Ectodermal cell (in vitro differentiated cells): ENCODE measurements around the gene PDLIM5.
"Not testable (repeated sequence)": the region's sequence is repeated elsewhere in the genome, so short reads cannot be mapped to it uniquely, and the experiment has no call there.

ENCODE experiments used
- H3K27ac ChIP-seq: 2 replicates; pipeline ENCODE4 v1.7.0; 2013; ENCODE audit warnings: mild to moderate bottlenecking, low read depth, low read length; ENCODE audit not compliant: insufficient read depth, poor library complexity, severe bottlenecking
- H3K27me3 ChIP-seq: 2 replicates; pipeline ENCODE4 v1.7.0; 2013; ENCODE audit warnings: mild to moderate bottlenecking, low read length; ENCODE audit not compliant: insufficient read depth, control insufficient read depth, poor library complexity, severe bottlenecking
- H3K36me3 ChIP-seq: one replicate; pipeline ENCODE4 v1.7.0; 2013; ENCODE audit warnings: low read length; ENCODE audit not compliant: control insufficient read depth, insufficient read depth
- H3K4me1 ChIP-seq: one replicate; pipeline ENCODE4 v1.7.0; 2013; ENCODE audit warnings: low read length; ENCODE audit not compliant: control insufficient read depth, insufficient read depth
- H3K4me3 ChIP-seq: 2 replicates; pipeline ENCODE4 v1.7.0; 2013; ENCODE audit warnings: low read depth, low read length, control low read depth; ENCODE audit not compliant: insufficient read depth
- H3K9me3 ChIP-seq: 2 replicates; pipeline ENCODE4 v1.7.0; 2013; ENCODE audit warnings: mild to moderate bottlenecking, low read length, moderate library complexity; ENCODE audit not compliant: control insufficient read depth
- WGBS, 2 experiments: methylation state at CpG; one replicate each; pipeline ENCODE4 v1.1.7; 2013; ENCODE audit warnings: missing lambda C conversion rate in 2 of 2; 5-methylcytosine and 5-hydroxymethylcytosine counted together

PDLIM5 gene

DNA sequence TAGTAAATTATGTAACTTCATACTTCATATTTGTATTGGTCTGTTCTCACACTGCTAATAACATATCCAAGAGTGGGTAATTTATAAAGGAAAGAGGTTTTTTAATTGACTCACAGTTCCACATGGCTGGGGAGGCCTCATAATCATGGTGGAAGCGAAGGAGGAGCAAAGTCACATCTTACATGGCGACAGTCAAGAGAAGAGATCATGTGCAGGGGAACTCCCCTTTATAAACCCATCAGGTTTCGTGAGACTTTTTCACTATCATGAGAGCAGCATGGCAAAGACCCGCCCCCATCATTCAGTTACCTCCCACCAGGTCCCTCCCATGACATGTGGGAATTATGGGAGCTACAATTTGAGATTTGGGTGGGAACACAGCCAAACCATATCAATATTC, 19.0 kb downstream of the PDLIM5 start:
- 97 to 98% methylated on average over 4 of the region's 4 CpGs for WGBS, 2 experiments
- not testable (repeated sequence) for H3K27me3 ChIP-seq, H3K4me1 ChIP-seq, H3K4me3 ChIP-seq, H3K27ac ChIP-seq, H3K36me3 ChIP-seq, H3K9me3 ChIP-seq

DNA sequence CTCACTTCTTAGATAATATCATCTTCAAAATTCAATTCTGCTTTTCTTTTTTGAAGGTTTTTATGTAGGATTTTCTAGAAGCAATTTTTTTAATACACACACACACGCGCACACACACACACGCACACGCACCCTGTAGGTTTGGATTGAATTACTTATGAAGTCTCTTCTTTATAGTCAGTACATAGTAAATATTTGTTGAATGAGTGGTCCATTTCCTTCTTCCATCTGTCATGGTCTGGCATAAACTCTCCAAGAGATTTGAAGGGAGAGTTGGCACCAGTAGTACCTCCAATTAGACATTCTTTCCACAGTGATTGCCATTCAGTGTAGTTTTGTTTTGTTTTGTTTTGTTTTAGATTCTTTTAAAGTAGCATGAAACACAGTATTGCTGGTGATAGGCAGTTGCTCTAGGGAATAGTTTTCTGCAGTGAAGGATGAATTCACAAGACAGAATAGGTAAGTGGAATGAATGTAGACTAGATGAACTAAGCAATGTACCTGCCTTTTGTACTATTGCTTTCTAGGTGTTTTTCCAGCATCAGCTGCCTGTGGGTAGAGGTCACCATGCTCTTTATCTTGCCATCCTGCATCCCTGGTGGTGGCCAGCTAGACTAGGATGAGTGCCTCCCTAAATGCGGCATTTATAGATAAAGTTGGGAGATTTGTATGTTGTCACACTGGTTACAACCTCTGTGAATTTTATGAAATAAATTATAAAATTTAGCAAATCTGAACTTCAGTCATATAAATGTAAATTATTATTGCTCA, 20.5 kb downstream of the PDLIM5 start:
- H3K4me3 ChIP-seq, result no peak overlapping the region
- no peaks in the 10 kb centered on the region for H3K27me3 ChIP-seq
- H3K27ac ChIP-seq, result no peak overlapping the region
- 100% methylated on average over 1 of the region's 5 CpGs for WGBS, 2 experiments
- H3K36me3 ChIP-seq, result no peaks in the 10 kb centered on the region
- H3K9me3 ChIP-seq, result no peaks in the 10 kb centered on the region
- no peaks in the 10 kb centered on the region for H3K4me1 ChIP-seq

DNA sequence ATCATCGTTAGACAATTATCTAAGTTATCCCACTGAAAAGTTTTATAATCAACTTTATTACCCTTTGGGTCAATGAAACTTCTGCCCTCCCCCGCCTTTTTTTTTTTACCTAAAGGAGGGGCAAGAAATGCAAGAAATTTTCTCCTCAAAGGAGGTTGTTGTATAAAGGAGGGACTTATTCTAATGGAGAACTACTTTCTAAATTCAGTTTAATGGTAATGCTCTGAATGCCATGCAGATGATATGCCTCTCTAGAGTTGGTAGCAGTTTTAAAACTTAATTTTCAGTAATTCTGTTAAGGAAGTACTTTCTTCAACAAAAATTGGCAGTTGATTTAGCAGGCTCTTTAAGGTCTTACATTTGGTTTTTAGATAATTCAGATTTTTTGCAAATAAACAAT, 23.3 kb downstream of the PDLIM5 start:
- Histone ChIP-seq H3K4me1 (no peaks in the 10 kb centered on the region), H3K27me3 (no peaks in the 10 kb centered on the region), H3K27ac (no peak overlapping the region), H3K9me3 (no peaks in the 10 kb centered on the region), H3K4me3 (no peak overlapping the region), H3K36me3 (no peaks in the 10 kb centered on the region)
- 84 to 100% methylated on average over 1 to 2 of the region's 2 CpGs for WGBS, 2 experiments

DNA sequence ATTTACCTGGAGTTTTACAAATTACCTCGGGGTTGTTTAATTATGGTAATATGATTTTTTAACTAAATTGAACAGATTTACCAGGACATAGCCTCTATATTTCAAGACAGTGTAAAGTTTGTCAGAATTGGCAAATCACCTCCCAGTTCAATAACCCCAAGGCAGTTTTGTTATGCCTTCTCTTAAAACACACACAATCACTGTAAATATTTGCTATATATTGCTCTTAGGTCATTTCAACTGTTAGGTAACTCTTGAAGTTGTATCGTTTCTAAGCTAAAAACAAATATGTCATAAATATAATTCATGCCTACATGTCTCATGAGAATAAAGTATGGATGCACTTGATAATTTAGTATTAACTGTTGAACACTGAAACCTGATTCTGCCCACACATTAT, 24.1 kb downstream of the PDLIM5 start:
- Histone ChIP-seq H3K4me1 (no peaks in the 10 kb centered on the region), H3K36me3 (no peaks in the 10 kb centered on the region), H3K9me3 (no peaks in the 10 kb centered on the region), H3K4me3 (no peak overlapping the region), H3K27me3 (no peaks in the 10 kb centered on the region), H3K27ac (no peak overlapping the region)
- 100% methylated on average over 1 of the region's 2 CpGs; no CpG with 5 or more reads in 1 of the 2 experiments for WGBS, 2 experiments

DNA sequence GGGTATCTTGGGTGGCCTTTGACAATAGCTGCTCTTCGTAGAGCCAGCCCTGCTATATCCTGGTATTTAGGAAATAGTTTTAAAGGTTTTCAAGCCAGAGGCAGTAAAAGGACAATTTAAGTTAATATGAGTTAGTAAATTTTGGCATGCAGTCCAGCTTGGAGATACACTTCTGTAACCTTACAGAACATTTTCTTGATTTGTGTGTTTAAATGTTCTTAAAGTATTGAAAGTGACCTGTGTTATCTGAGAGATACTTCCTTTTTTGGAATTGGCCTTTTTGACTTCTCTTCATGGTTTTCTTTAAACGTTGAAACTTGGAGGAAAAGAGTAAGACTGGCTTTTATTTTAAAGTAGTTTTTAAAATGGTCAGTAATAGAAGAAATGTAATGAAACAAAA, 25.5 kb downstream of the PDLIM5 start:
- Histone ChIP-seq H3K27ac (no peak overlapping the region), H3K27me3 (no peaks in the 10 kb centered on the region), H3K9me3 (no peaks in the 10 kb centered on the region), H3K4me1 (no peaks in the 10 kb centered on the region), H3K36me3 (no peaks in the 10 kb centered on the region), H3K4me3 (no peak overlapping the region)
- 40 to 43% methylated on average over 2 of the region's 2 CpGs for WGBS, 2 experiments

DNA sequence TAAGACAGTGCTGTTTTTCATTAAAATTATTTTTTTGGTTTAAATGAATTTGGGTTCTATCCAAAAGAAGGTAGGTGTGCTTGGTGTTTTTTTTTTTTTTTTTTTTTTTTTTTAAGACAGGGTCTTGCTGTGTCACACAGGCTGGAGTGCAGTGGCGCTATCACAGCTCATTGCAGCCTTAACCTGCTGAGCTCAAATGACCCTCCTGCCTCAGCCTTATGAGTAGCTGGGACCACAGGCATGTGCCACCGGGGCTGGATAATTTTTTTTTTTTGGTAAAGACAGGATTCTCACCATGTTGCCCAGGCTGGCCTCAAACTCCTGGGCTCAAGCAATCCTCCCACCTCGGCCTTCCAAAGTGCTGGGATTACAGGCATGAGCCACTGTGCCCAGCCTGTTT, 27.1 kb downstream of the PDLIM5 start:
- not testable (repeated sequence) for H3K27me3 ChIP-seq, H3K27ac ChIP-seq, H3K9me3 ChIP-seq, H3K36me3 ChIP-seq, H3K4me1 ChIP-seq, H3K4me3 ChIP-seq
- WGBS, 2 experiments, result 70 to 83% methylated on average over 3 of the region's 3 CpGs

DNA sequence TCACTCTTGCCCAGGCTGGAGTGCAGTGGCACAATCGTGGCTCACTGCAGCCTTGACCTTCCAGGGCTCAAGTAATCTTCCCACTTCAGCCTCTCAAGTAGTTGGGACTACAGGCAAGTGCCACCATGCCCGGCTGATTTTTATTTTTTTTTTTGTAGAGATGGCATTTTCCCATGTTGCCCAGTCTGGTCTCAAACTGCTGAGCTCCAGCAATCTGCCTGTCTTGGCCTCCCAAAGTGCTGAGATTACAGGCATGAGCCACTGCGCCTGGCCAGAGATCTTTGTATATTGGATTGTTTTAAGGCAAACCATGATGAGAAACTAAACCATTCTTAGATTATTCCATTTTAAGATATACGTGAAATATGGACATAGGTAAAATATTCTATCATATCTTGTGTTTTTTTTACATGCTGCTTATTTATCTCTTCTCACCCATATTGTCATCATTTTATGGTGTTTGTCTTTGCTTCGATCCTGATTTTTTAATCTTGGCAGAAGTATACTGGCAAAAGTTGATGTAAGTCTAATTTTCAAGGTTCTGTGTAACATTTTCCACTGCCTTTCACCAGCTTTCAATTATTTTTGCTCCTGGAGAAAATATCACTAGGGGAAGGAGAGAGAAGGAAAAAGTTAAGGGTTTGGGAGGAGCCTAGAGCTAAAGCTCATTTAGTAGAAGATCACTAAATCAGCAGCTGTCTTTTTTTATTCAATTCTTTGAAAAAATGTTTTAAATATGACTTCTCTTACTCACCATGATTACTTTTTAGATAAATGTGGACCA, 27.8 kb downstream of the PDLIM5 start:
- 89% methylated on average over 3 to 4 of the region's 5 CpGs for WGBS, 2 experiments
- no peaks in the 10 kb centered on the region for H3K36me3 ChIP-seq
- H3K4me3 ChIP-seq, result no peak overlapping the region
- no peak overlapping the region for H3K27ac ChIP-seq
- H3K4me1 ChIP-seq, result no peaks in the 10 kb centered on the region
- no peaks in the 10 kb centered on the region for H3K27me3 ChIP-seq
- no peaks in the 10 kb centered on the region for H3K9me3 ChIP-seq

DNA sequence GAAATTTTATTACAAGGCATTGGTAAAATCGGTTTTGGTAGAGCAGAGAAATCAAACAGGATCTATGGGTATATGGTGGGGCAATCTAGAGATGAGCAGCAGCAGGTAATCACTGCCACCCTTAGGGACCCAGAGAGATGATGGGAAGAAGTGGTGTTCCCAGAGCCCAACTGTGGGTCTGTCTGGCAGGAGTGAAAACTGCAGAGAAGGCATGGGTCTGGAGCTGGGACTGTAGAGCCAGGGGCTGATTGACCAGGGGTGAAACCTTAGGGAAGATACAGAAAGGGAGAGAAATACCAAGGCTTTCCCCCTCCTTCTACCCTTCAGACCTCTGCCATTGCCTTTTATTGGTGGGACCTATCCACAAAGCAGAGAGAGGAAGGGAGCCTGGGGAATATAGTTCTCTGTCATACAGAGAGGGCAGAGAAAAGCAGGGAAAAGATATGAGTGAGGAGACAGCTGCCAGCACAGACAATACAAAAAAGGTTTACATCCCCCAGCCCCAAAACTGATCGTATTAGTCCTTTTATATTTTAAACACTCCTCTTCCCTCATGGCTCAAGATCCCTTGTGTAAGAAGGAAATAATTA, 28.7 kb downstream of the PDLIM5 start:
- Histone ChIP-seq H3K4me3 (no peak overlapping the region), H3K9me3 (no peaks in the 10 kb centered on the region), H3K27me3 (no peaks in the 10 kb centered on the region), H3K4me1 (no peaks in the 10 kb centered on the region), H3K36me3 (no peaks in the 10 kb centered on the region), H3K27ac (no peak overlapping the region)
- 93 to 98% methylated on average over 1 of the region's 2 CpGs for WGBS, 2 experiments

DNA sequence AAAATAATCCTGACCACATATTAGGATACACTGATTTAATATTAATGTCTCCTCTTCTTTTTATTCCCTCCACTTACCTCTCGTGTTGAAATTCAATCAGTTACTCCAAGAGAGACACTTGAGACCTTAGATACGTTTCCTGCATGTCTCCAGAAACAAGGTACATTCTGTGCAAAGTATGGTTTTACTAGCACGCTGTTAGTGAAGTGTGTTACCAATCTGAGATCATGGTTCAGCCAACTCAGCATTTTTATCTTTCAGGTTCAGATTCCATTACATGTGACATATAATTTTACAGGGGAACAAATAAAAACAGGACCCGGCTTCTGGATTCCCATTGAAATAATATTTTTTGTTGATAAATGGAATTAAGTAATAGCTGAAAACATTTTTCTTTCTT, 32.2 kb downstream of the PDLIM5 start:
- no peaks in the 10 kb centered on the region for H3K9me3 ChIP-seq
- 92 to 100% methylated on average over 3 to 4 of the region's 4 CpGs for WGBS, 2 experiments
- no peaks in the 10 kb centered on the region for H3K36me3 ChIP-seq
- no peaks in the 10 kb centered on the region for H3K27me3 ChIP-seq
- no peaks in the 10 kb centered on the region for H3K4me1 ChIP-seq
- H3K4me3 ChIP-seq, result no peak overlapping the region
- no peak overlapping the region for H3K27ac ChIP-seq

DNA sequence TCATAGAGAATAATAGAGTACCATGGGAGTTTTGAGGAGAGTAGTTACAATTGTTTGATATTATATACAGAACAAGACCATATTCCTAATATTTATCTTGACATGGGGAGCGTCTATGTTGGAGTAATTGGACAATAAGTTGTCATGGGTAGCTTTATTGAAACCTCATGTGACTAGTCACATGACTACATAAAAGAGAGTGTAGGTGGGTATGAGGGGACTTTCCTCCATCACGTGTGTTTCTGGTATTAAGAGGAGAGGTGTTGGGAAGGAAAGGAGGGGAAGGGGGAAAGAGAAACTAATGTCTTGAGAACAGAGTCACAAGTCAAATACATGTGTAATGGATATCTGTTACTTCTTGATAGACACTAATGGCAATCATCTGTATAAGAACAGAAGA, 33.1 kb downstream of the PDLIM5 start:
- WGBS, 2 experiments, result 79 to 87% methylated on average over 2 of the region's 2 CpGs
- Histone ChIP-seq H3K36me3 (no peaks in the 10 kb centered on the region), H3K27ac (no peak overlapping the region), H3K9me3 (no peaks in the 10 kb centered on the region), H3K4me1 (no peaks in the 10 kb centered on the region), H3K27me3 (no peaks in the 10 kb centered on the region), H3K4me3 (no peak overlapping the region)
